ENCODE data around the gene MBL2. TPM values are rescaled to one million over a fixed set of nuclear protein-coding genes. Genes with fewer than 3 reads are reported as not detected.

The MBL2 gene
- total RNA-seq, 1 donor from 2014 or later: not detected

DNA sequence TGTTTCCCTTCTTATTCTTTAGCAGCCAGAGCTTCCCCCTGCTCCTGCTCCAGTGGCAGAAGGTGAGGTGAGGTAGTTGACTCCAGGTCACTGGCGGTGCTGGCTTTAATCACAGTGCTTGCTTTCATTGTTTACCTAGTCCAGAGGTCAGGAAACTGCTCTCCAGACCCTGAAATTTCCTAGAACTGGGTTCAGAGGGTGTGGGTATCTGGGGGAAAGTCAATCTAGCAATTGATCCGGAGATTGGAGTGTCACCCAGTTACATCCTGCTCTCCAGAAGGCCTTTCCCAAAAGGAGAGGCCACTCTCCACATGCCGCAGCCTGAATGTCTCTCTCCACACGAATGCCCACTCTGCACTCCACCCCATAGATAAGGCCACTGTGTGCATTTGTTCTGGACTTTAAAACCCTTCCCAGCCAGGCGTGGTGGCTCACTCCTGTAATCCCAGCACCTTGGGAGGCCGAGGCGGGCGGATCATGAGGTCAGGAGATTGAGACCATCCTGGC, 2.1 kb upstream of the MBL2 start:
- FAIRE-seq (no peak), DNase-seq (ENCODE audit: low spot score in 2 of 2) (no peak)

DNA sequence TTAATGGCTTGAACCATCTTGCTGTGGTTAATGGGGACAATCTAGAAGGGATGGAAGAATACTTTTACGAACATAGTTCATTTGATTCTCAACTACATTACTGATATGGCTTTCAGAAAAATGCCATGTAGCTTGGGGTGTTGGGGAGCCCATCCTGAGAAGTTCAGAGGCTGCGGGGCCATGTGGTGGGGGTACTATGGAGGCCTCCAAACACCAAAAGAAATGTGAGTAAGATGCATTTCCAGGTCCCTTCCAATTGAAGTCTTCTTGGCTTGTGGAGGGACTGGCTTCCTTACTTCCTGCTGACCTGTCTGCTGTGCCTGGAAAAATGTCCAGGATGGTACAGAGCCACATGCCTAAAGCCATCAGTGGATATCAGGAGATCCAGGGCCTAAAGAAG, 1.6 kb upstream of the MBL2 start:
- no peak for FAIRE-seq

DNA sequence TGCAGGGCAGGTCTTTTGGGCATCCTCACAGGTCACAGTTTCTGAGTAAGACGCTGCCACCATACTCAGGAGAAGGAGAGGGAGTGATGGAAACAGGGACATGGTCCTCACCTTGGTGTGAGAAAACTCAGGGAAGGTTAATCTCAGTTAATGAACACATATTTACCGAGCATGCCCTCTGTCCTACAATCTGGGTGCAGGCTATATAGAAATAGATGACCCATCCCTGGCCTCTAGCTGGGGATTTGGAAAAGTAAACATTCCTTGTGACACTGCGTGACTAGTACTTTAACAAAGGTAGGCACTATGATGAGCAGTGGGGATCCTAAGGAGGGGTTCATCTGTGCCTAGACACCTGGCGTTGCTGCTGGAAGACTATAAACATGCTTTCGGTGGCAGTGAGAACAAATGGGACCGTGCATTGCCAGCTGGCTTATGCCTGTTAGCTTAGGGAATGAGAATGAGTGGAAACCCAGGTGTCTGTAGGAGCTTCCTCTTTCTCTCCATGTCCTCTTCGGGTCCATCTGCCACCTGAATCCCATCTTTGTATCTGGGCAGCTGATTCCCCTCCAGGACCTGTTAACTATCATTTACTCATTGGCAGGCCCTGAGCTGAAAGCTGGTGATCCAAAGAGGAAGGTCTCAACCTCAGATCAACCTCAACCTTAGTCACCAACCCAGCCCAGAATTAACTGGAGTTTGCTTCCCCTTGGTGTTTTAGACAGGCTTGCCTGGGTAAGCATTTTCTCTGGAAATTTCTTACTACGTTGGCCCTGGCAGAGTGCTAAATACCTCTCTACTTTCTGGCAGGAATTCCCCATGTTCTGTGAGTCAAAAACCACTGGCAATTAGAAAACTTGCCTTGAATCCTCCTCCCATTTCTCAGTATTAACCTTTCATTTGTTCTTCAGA, 794 bp downstream of the MBL2 start:
- DNase-seq (ENCODE audit: low spot score in 2 of 2): no peak
- FAIRE-seq: no peak

More for the DNA sequence above, 1.6 kb upstream of the MBL2 start:
- no peak for DNase-seq (ENCODE audit: low spot score in 2 of 2)

DNA sequence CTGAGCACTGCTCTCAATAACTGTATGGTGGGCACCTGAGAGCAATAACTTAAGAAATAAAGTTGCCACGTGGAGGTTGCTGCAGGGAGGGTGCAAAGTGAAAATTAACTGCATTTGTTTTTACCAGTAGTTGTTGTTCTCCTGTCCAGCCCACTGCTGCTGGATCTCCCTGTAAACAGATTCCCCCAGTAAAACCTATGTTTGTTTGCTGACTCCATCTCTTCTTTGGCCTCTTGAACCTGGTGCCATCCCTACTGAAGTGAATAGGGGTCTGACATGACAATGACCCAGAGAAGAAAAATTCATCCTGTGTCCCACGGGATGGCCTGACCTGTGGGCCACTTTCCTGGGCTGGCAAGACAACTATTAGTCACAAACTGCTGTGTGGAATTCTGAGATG, 1.7 kb downstream of the MBL2 start:
- FAIRE-seq: no peak
- no peak for DNase-seq (ENCODE audit: low spot score in 2 of 2)

DNA sequence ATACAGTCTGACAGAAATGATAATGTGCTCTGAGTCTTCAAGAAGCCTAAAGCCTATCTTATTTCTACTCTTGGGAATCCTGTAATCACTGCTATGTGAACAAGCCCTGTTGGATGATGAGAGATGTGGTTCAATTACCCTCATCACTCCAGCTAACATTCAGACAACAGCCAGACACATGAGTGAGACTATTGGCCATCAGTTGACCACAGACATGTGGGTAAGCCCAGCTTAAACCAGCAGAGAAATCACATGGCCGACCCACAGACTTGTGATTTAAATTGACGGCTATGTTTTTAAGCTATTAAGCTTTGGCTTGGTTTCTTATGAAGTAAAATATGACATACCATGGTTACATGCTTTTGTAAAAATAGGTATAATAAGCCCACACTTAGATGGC, 2.6 kb downstream of the MBL2 start:
- no peak for FAIRE-seq
- DNase-seq (ENCODE audit: low spot score in 2 of 2): no peak

DNA sequence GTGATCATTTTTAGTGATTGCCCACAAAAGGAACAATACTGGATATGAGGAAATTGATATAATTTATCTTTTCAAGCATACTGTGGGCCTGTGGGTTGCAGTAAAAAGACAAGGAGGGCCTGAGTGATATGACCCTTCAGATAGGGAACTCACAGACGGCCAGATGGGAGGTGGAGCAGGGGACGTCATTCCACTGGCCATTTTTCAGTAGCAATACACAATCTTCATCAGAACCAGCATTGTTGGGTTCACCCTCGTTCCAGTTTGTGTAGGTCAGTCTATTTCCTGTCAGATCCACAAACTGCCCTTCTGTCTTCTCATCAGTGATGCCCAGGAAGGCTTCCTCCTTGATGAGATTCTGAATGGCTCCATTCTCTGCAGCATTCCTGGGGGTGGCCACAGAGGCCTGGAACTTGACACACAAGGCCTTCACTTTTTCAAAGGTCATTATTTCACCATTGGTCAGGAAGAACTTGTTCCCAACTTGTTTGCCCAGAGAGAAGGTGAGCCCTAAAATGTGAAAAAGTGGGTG, 4.5 kb downstream of the MBL2 start:
- FAIRE-seq: no peak
- no peak for DNase-seq (ENCODE audit: low spot score in 2 of 2)

DNA sequence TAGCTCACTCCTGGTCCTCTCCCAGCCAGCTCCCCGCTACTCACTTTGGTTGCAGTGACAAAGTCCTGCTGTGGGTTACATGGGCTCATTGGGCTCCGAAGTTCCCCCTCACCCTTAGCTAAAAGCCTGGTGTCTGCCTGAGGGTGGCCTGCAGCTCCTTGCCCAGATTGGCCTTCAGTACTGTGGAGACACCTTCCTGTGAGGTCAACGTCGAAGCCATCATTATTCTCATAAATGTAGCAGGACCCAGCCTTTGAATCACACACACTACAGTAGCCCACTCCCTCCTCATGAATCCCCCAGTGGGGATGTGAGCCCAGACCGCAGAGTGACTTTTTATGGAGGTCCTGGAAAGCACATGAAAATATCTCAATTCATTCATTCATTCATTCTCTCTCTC, 10.5 kb downstream of the MBL2 start:
- no peak for FAIRE-seq
- no peak for DNase-seq (ENCODE audit: low spot score in 2 of 2)

DNA sequence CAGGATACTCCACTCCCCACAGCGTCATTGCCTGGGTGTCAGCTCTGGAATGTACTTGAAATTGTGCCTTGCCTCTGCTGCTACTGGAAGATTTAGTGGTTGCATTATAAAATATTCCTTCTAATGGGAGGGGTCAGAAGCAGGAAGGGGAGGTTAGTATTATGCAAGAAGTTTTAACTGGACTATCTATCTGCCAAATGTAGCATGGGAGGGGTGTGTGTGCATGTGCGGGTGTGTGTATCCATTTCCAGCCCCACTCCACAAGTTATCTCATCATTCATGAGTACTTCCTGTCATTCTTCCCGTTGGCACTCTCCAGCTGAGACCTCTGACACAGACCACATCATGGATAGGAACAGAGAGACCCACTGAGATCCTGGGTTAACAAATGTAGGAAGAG, 13.4 kb downstream of the MBL2 start:
- no peak for FAIRE-seq
- no peak for DNase-seq (ENCODE audit: low spot score in 2 of 2)

DNA sequence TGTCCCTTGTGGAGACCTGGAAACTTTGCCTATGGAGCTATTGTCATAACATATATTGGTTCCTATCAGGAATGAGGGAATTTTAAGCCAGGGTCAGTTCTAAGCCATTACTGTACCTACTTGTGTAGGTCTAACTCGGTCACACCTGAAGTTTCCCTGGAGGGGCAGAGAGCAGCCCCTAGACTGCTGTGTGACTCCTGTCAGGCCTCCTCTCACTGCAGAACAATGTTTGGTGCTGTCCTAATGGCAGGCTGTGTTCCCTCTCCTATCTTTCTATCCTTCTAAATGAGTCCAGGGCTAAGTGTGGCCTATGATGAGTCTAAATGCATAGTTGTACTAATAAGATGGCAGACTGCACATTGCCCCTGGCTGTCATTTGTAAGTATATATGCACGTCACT, 14.2 kb downstream of the MBL2 start:
- no peak for DNase-seq (ENCODE audit: low spot score in 2 of 2)
- FAIRE-seq: no peak

DNA sequence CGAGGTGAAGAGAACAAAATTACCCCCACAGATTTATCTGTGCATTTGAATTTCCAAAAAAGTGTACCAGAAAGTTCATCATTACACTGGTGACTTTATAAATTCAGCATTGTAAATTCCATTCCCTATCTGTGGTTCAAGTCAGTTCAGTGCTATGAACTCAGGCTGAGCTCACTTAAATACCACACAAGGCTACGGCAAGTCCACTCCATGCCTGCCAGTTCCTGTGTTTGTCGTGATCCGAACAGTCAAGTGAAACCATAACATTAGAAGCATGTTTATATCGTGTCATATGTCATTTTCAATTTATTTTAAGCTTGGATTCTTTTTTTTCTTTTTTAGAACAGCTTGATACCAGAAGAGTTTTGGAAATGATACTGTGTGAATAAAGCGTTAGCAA, 14.8 kb downstream of the MBL2 start:
- FAIRE-seq (no peak), DNase-seq (ENCODE audit: low spot score in 2 of 2) (no peak)

DNA sequence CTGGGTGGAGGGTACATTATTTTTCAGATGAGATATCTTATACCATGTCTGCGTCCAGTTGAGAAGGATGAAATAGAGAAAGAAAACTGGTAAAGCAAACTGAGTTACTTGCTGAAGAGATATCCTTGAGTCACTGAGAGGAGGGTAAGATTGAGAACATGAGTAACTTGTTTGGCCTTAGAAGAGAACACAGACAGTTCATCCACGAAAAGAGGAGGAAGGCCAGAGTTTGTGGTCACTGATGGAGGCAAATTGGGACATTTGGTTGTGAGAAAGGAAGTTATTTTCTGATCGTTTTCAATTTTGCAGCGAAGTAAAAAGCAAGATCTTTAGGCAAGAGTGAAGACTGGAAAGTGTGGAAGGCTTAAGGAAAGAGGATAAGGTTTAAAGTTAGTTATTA, 15.6 kb downstream of the MBL2 start:
- no peak for FAIRE-seq

DNA sequence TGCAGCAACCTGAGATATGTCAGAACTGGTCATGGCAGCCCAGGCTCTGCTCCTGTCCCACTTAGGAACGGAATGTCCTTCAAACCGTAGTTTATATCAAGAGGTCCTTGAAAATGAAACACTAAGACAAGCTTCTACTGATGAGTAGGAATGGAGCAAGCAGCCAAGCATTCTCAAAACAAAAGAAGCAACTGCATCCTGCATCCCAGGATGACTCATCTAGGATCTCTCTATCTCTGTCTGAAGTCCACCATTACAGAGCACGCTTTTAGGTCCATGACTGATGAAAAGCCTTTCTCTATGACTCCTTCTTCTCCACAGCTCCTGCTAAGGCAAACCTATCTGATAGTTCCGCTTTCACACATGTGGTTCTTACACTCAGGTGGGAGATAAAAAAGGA, 16.3 kb downstream of the MBL2 start:
- no peak for FAIRE-seq
- no peak for DNase-seq (ENCODE audit: low spot score in 2 of 2)

More for the DNA sequence above, 15.6 kb downstream of the MBL2 start:
- no peak for DNase-seq (ENCODE audit: low spot score in 2 of 2)

DNA sequence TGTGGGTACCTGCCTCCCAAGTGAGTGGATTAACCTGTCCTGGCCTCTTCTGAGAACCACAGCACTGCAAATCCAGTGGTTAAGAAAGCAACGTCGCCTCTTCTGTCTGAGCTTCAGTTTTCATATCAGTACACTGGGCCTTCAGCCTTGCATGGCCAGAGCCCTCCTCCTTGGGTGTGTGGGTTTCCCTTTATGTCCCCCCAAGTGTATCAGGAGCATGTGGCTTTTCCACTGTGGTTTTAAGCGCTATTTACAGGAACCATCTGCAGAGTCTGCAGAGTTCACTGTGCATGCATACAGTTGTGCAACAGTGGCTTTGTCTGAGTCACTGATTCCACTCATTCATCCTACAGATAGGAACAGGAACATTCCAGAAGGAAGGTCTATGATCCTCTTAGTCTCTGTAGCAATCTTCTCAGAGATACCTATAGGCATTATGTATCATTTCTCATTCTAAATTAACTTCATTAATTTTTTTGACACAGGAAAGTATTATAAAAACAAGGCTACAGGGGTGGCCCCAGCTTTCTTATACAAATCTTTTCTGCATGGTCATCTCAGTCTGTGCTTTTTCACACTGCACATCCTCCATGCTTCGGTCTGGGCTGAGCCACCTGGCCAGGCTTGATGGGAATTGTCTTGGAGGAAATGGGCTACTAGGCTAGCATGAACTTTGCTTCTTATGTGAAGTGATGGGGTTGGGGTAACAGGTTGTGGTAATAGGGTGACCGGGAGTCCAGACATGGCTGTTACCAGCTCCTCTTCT, 17.1 kb downstream of the MBL2 start:
- DNase-seq (ENCODE audit: low spot score in 2 of 2) (no peak), FAIRE-seq (no peak)

DNA sequence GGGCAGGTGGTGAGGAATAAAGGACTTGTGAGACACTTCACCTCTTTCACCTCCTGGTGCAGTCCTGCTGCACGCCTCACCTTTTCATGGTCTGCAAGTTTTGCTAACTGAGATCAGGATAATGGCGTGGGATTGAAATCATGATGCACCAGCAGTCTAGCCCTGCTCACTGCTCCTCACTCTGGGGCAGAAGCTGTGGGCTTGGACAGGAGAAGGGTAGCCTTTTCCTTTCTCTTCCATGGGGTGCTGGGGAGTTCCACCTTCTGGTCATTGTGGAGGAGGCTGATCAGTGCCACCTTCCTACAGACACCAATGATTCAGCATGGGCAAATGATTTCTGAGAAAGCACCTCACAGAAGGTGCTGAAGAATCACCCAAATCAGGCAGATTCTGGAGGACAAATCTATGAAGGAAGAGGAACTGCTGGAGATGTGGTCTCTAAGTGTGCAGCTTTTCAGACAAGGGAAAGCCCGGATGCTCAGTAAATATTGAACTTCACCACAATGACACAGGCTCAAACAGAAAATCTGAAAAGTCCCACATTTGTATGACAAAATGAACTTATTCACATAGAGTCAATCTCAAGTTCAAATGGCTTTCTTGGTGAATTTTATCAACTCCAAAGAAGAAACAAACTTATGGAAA, 19.7 kb downstream of the MBL2 start:
- DNase-seq (ENCODE audit: low spot score in 2 of 2): no peak
- no peak for FAIRE-seq

DNA sequence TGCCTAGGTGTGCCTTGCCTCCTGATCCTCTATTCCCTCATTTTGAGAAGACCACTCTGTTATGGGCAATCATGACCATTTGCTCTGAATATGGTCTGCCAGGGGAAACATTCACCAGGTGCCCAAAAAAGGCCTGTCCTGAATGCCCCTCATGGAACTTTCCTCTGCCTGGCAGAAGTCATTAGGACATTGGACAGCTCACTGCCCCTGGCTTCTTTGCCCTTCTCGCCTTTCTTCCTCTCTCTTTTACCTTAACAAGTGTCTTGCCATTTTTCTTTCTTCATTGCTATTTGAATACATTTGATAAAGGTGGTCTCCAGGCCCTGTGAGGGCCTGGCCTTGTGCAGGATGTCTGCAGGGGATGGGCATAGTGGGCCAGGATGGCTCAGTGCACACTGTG, 20.3 kb downstream of the MBL2 start:
- DNase-seq (ENCODE audit: low spot score in 2 of 2) (no peak), FAIRE-seq (no peak)

DNA sequence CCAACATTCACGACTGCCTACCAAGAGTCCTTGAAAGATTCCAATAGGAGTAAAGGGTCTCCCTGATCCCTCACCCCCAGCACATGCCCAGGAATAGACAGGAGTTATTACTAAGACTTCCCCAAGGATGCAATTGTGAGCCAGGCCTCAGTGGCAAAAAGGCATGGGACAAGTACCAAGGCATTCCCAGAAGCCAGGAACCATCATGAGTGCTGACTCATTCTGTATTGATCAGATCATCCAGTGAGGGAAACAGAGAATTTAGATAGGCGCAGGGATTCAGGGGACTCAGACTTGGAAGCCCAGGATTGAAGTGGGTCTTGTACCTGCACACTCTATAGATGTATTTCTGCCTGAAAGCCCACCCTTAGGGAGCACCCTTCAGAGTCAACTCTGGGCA, 21.2 kb downstream of the MBL2 start:
- DNase-seq (ENCODE audit: low spot score in 2 of 2): no peak
- no peak for FAIRE-seq

DNA sequence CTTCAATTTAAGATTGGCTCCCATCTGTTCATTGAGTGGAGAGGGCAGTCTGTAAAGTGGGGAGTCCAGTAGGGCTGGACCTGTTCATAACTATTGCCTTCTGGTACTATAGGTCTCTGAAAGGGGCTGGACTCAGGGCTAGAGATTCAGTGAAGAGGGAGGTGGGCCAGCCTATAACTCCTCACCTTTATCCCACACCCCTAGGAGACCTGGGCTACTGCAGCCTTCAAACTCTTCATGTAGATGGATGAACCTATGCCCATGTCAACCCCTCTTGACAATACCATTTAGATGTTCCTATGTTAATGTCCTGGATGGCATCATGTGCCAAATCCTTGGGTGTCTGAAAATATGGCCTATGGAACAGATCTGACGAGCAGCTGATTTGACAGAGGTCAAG, 22.0 kb downstream of the MBL2 start:
- DNase-seq (ENCODE audit: low spot score in 2 of 2) (no peak), FAIRE-seq (no peak)

DNA sequence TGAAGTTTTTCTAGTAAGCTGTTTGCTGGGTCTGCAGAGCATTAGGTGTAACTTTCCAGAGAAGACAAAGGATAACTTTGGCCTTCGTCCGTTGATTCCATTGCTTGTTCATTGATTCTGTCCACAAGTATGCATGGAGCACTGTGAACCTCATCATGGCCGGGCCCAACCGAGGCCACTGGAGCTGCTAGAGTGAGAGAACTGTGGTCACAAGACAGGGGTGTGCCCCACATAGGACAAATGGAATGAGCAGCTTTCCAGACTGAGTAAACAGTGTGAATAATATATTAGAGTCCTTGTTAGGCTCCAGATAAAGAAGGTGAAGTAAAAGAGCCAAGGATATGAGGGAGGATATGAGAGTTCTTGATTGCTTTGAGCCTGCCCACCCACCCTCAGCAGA, 24.9 kb downstream of the MBL2 start:
- no peak for FAIRE-seq

DNA sequence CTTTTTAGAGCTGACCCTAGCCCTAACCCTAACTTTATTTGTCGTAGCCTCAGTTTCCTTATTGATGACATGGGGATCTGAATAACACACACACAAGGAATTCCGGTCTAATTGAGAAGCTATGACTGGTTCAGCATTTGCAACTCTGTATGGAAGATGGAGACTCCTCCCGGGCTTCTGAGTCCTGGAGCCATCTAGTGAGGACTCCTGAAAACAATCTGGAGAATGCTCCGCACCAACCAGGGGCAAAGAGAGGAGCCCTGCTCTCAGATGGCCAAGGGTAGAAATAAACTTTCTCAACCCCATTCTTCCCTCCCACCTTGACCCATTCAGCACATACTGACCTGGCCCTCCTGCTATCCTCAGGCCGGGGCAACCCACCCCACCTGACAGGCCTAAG, 26.4 kb downstream of the MBL2 start:
- no peak for DNase-seq (ENCODE audit: low spot score in 2 of 2)
- no peak for FAIRE-seq

More for the DNA sequence above, 24.9 kb downstream of the MBL2 start:
- no peak for DNase-seq (ENCODE audit: low spot score in 2 of 2)

DNA sequence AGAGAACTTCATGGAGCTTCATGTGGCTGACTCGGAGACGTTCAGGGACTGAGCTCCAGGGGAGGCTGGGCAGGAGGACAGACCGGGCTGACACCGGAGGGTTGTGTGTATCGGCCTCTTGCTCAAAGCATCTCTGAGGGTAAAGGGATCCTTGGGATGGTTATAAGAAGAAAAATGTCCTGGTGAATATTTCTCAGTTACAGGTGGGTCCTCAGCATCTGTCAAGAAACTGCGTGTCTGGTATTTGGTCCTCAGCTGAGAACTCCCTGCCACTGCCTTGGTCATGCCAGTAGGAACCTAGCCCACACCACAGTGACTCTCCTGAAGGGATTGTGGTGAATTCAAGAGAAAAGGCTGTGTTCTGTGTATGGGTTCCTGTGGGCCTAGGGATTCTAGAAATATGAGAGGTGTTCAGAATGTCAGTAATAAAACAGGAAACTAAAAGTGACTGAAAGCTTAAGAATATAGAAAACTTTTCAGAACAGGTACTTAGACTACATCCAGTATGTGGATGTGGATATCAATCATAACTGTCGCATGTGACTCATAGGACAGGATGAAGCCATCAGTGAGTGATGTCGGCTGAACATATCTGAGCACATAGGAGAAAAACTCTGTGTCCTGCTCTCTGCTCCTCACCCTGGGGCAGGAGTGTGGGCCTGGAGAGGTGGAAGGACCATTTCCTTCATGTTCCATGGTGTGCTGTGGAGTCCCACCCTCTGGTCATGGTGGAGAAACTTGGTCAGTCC, 28.4 kb downstream of the MBL2 start:
- FAIRE-seq (no peak), DNase-seq (ENCODE audit: low spot score in 2 of 2) (no peak)
